IMR-90 (cell line): ENCODE results near the gene PCIF1. TPM values are rescaled to one million over a fixed set of nuclear protein-coding genes. Genes with fewer than 3 reads are reported as not detected.

Experiments
- ATAC-seq: fragments of 200-7000 bp; cut with Tn5 transposase; 2 replicates; pipeline ENCODE4 v1.9.1; 2020; ENCODE audit warnings: low read depth, mild to moderate bottlenecking, moderate library complexity
- BruUV-seq: library from RNA; stranded (reverse); fragments of 400-500 nt; replicated peaks from 2 replicates; lab custom pipeline; 2021; lab: Mats Ljungman, UMichigan
- CTCF ChIA-PET: fragments of 300-600 bp; formaldehyde crosslinking; extraction: SDS; loops from one replicate; lab custom pipeline; 2021; ENCODE audit warnings: antibody characterized with exemption; lab: Yijun Ruan, JAX
- POLR2A ChIA-PET: fragments of 300-600 bp; sonication (Branson Sonifier 250); formaldehyde crosslinking; loops from one replicate; lab custom pipeline; 2022; ENCODE audit warnings: antibody characterized with exemption; ENCODE audit not compliant: unreplicated experiment; lab: Charles Lee
- DNase-seq: peaks from one replicate; pipeline ENCODE4 v3.0.0; 2013
- H2AFZ ChIP-seq: replicated peaks from 2 replicates; pipeline ENCODE3; 2013; ENCODE audit warnings: low read length, mild to moderate bottlenecking; ENCODE audit not compliant: poor library complexity
- H2AK5ac ChIP-seq: 2 replicates; pipeline ENCODE4 v1.6.1; 2013; ENCODE audit warnings: low read depth, low read length, inconsistent platforms
- H2AK9ac ChIP-seq: replicated peaks from 2 replicates; pipeline ENCODE3; 2013; ENCODE audit warnings: mild to moderate bottlenecking, low read depth, low read length, moderate library complexity; ENCODE audit not compliant: poor library complexity
- H2BK120ac ChIP-seq: 2 replicates; pipeline ENCODE4 v1.6.1; 2013; ENCODE audit warnings: low read depth, low read length, inconsistent platforms
- H2BK15ac ChIP-seq: 3 replicates; pipeline ENCODE4 v1.6.1; 2013; ENCODE audit warnings: low read depth, low read length, inconsistent platforms
- H2BK20ac ChIP-seq: 2 replicates; pipeline ENCODE4 v1.6.1; 2013; ENCODE audit warnings: low read depth, mild to moderate bottlenecking, inconsistent platforms, low read length, moderate library complexity
- H2BK5ac ChIP-seq: 2 replicates; pipeline ENCODE4 v1.6.1; 2013; ENCODE audit warnings: mild to moderate bottlenecking, low read depth, low read length, inconsistent platforms; ENCODE audit not compliant: poor library complexity, severe bottlenecking
- H3K14ac ChIP-seq: replicated peaks from 2 replicates; pipeline ENCODE4 v1.6.1; 2013; ENCODE audit warnings: low read depth, low read length, inconsistent platforms
- H3K18ac ChIP-seq: 2 replicates; pipeline ENCODE4 v1.6.1; 2013; ENCODE audit warnings: low read depth, low read length, control low read depth
- H3K23ac ChIP-seq: 2 replicates; pipeline ENCODE4 v1.6.1; 2013; ENCODE audit warnings: low read depth, low read length, inconsistent platforms
- H3K27ac ChIP-seq: 2 replicates; pipeline ENCODE4 v1.5.1; 2013; ENCODE audit warnings: mild to moderate bottlenecking, control low read depth, low read length; ENCODE audit not compliant: insufficient read depth
- H3K27me3 ChIP-seq: 2 replicates; pipeline ENCODE4 v1.6.1; 2013; ENCODE audit warnings: low read length; ENCODE audit not compliant: control insufficient read depth, insufficient read depth
- H3K36me3 ChIP-seq: 2 replicates; pipeline ENCODE4 v1.6.1; 2013; ENCODE audit warnings: low read length, mixed read lengths; ENCODE audit not compliant: control insufficient read depth, insufficient read depth
- H3K4ac ChIP-seq: 2 replicates; pipeline ENCODE4 v1.6.1; 2013; ENCODE audit warnings: low read depth, low read length, inconsistent platforms
- H3K4me1 ChIP-seq: 2 replicates; pipeline ENCODE4 v1.6.1; 2013; ENCODE audit warnings: low read length, mixed read lengths; ENCODE audit not compliant: control insufficient read depth, insufficient read depth
- H3K4me2 ChIP-seq: 2 replicates; pipeline ENCODE4 v1.6.1; 2013; ENCODE audit warnings: low read depth, mild to moderate bottlenecking, control low read depth, low read length, moderate library complexity
- H3K4me3 ChIP-seq: 2 replicates; pipeline ENCODE4 v1.5.1; 2013; ENCODE audit warnings: low read depth, mild to moderate bottlenecking, control low read depth, low read length, moderate library complexity; ENCODE audit not compliant: insufficient read depth
- H3K56ac ChIP-seq: 2 replicates; pipeline ENCODE4 v1.6.1; 2013; ENCODE audit warnings: low read length, inconsistent platforms; ENCODE audit not compliant: insufficient read depth; ENCODE audit errors: extremely low read depth
- H3K79me1 ChIP-seq, 2 experiments: 2 replicates each; pipeline ENCODE4 v1.6.1; 2013; ENCODE audit warnings: low read length in 2 of 2, inconsistent platforms in 1 of 2, low read depth in 1 of 2
- H3K9ac ChIP-seq: 2 replicates; pipeline ENCODE4 v1.6.1; 2013; ENCODE audit warnings: low read depth, low read length, control low read depth
- H3K9me1 ChIP-seq: 2 replicates; pipeline ENCODE4 v1.6.1; 2013; ENCODE audit warnings: low read length, inconsistent platforms; ENCODE audit not compliant: insufficient read depth
- H3K9me3 ChIP-seq: 2 replicates; pipeline ENCODE4 v1.6.1; 2013; ENCODE audit warnings: low read length; ENCODE audit not compliant: control insufficient read depth, insufficient read depth
- H4K20me1 ChIP-seq: 2 replicates; pipeline ENCODE4 v1.6.1; 2013; ENCODE audit warnings: low read length, inconsistent platforms; ENCODE audit not compliant: insufficient read depth
- H4K5ac ChIP-seq: 2 replicates; pipeline ENCODE4 v1.6.1; 2013; ENCODE audit warnings: mild to moderate bottlenecking, low read depth, low read length, control low read depth
- H4K8ac ChIP-seq, 2 experiments: 2 replicates each; pipeline ENCODE4 v1.6.1; 2013; ENCODE audit warnings: low read depth in 2 of 2, low read length in 2 of 2, control low read depth in 1 of 2, inconsistent platforms in 1 of 2
- H4K91ac ChIP-seq: 2 replicates; pipeline ENCODE4 v1.6.1; 2013; ENCODE audit warnings: low read depth, low read length, inconsistent platforms; ENCODE audit not compliant: insufficient read depth
- BHLHE40 ChIP-seq: fragments of 150-350 bp; IDR thresholded peaks from 2 replicates; pipeline ENCODE4 v1.6.1; 2016; ENCODE audit warnings: mild to moderate bottlenecking, low read depth, low read length
- CEBPB ChIP-seq: IDR thresholded peaks from 2 replicates; pipeline ENCODE4 v1.6.1; 2012; ENCODE audit warnings: low read depth, low read length, improper control_type of control experiment
- CHD1 ChIP-seq: IDR thresholded peaks from 2 replicates; pipeline ENCODE4 v1.6.1; 2012; ENCODE audit warnings: low read depth, low read length, improper control_type of control experiment
- MAFK ChIP-seq: IDR thresholded peaks from 2 replicates; pipeline ENCODE4 v1.6.1; 2012; ENCODE audit warnings: low read depth, low read length, improper control_type of control experiment
- MXI1 ChIP-seq: IDR thresholded peaks from 2 replicates; pipeline ENCODE4 v1.6.1; 2012; ENCODE audit warnings: low read depth, mild to moderate bottlenecking, low read length, moderate library complexity, borderline replicate concordance
- NFE2L2 ChIP-seq: fragments of 150-350 bp; IDR thresholded peaks from 2 replicates; pipeline ENCODE4 v1.6.1; 2016; ENCODE audit warnings: low read depth, mild to moderate bottlenecking, low read length
- POLR2A ChIP-seq: IDR thresholded peaks from 2 replicates; pipeline ENCODE4 v1.6.1; 2012; ENCODE audit warnings: mild to moderate bottlenecking, low read depth, low read length
- RCOR1 ChIP-seq: IDR thresholded peaks from 2 replicates; pipeline ENCODE4 v1.6.1; 2012; ENCODE audit warnings: mild to moderate bottlenecking, low read length, improper control_type of control experiment; ENCODE audit not compliant: insufficient replicate concordance
- USF2 ChIP-seq: fragments of 150-350 bp; IDR thresholded peaks from 2 replicates; pipeline ENCODE4 v1.6.1; 2017; ENCODE audit warnings: mild to moderate bottlenecking, antibody characterized with exemption, low read length, low read depth
- WGBS, 2 experiments: methylation state at CpG; one replicate each; pipeline versions ENCODE4 v1.1.5 to v1.1.7; 2013; ENCODE audit warnings: missing lambda C conversion rate in 2 of 2; ENCODE audit not compliant: insufficient read length in 1 of 2; ENCODE audit errors: extremely low coverage in 2 of 2; 5-methylcytosine and 5-hydroxymethylcytosine counted together
- dilution Hi-C: fragments of 300-500 bp; cut with HindIII; formaldehyde crosslinking; loops from one replicate; pipeline ENCODE4 v1.14.3; 2018; ENCODE audit warnings: low sequenced_read_pairs; ENCODE audit not compliant: unreplicated experiment
- in situ Hi-C: fragments of 300-500 bp; cut with MboI; formaldehyde crosslinking; loops from 3 replicates; pipeline ENCODE4 v1.14.3; 2019; ENCODE audit warnings: low sequenced_read_pairs, inconsistent platforms, mixed read lengths
- intact Hi-C: fragments of 100-400 bp; cut with micrococcal nuclease; formaldehyde crosslinking; loops from 2 replicates; pipeline ENCODE4 v1.10.0; 2022
- polyA plus RNA-seq, 3 experiments: library from polyadenylated mRNA; depleted of rRNA; stranded (reverse); fragments of >200 nt; gene quantifications; 2 replicates each; pipeline ENCODE4 v1.2.3, GENCODE V29; 2012; ENCODE audit warnings: low replicate concordance in 1 of 3
- total RNA-seq: library from RNA; depleted of rRNA; stranded (reverse); fragments of >200 nt; gene quantifications from 2 replicates; pipeline ENCODE4 v1.2.3, GENCODE V29; 2012
- TF ChIP-seq, protein P1 (sequence below): fragments of 150-350 bp; IDR thresholded peaks from 2 replicates; pipeline ENCODE4 v1.6.1; 2016; ENCODE audit warnings: low read depth, mild to moderate bottlenecking, low read length, moderate library complexity, borderline replicate concordance
- TF ChIP-seq, protein P2 (sequence below): conservative IDR thresholded peaks from 2 replicates; pipeline ENCODE4 v1.5.1; 2012; ENCODE audit warnings: mild to moderate bottlenecking, low read depth, low read length, improper control_type of control experiment

The PCIF1 gene
- total and polyA plus RNA-seq, 2 of the 4 experiments (the other 2 are of a cell fraction) = 5.4 to 18.3 TPM

- Histone ChIP-seq H3K56ac (no peak overlapping the region), H3K9me1 (no peaks in the 10 kb centered on the region; the same call in 1 of the 2 replicates), H4K5ac (no peak overlapping the region), H4K91ac (no peak overlapping the region), H4K8ac (no peak overlapping the region), H2BK120ac (no peak overlapping the region), H3K4me3 (no peak overlapping the region), H2AK9ac (no peak overlapping the region), H2BK15ac (no peak overlapping the region), H3K4ac (no peak overlapping the region), H3K23ac (no peak overlapping the region), H2BK5ac (no peak overlapping the region), H3K18ac (no peak overlapping the region), H3K36me3 (no peaks in the 10 kb centered on the region), H4K20me1 (peaks cover 4% of the 10 kb centered on the region), H2BK20ac (no peak overlapping the region), H2AK5ac (no peak overlapping the region), H3K9ac (no peak overlapping the region), H3K14ac (no peak overlapping the region), H3K27ac (no peak overlapping the region), H3K4me2 (no peak overlapping the region), H3K27me3 (no peaks in the 10 kb centered on the region), H3K9me3 (no peaks in the 10 kb centered on the region), H3K4me1 (peaks cover 11% of the 10 kb centered on the region; the same call in 1 of the 2 replicates), H3K79me1 (peaks cover under 1 to 9% of the 10 kb centered on the region in 2 experiments), H2AFZ (no peak overlapping the region)
- no CpG with 5 or more reads among the region's 9 CpGs for WGBS, 2 experiments
- intact Hi-C loops = no loop called here
- no peak; the same call in 1 of the 2 replicates for ATAC-seq
- CTCF ChIA-PET = interaction anchor here (1.0 kb wide), 1 partner anchor 11 kb away, joined by 4 read pairs; no protein-coding TSS in a partner anchor
- no TSS peak for BruUV-seq
- TF ChIP-seq, protein P1, sequence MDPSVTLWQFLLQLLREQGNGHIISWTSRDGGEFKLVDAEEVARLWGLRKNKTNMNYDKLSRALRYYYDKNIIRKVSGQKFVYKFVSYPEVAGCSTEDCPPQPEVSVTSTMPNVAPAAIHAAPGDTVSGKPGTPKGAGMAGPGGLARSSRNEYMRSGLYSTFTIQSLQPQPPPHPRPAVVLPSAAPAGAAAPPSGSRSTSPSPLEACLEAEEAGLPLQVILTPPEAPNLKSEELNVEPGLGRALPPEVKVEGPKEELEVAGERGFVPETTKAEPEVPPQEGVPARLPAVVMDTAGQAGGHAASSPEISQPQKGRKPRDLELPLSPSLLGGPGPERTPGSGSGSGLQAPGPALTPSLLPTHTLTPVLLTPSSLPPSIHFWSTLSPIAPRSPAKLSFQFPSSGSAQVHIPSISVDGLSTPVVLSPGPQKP = no peak
- TF ChIP-seq RCOR1 (no peak), USF2 (no peak), NFE2L2 (no peak), MAFK (no peak), CEBPB (no peak), MXI1 (no peak), CHD1 (no peak), BHLHE40 (no peak), POLR2A (no peak)
- TF ChIP-seq, protein P2, sequence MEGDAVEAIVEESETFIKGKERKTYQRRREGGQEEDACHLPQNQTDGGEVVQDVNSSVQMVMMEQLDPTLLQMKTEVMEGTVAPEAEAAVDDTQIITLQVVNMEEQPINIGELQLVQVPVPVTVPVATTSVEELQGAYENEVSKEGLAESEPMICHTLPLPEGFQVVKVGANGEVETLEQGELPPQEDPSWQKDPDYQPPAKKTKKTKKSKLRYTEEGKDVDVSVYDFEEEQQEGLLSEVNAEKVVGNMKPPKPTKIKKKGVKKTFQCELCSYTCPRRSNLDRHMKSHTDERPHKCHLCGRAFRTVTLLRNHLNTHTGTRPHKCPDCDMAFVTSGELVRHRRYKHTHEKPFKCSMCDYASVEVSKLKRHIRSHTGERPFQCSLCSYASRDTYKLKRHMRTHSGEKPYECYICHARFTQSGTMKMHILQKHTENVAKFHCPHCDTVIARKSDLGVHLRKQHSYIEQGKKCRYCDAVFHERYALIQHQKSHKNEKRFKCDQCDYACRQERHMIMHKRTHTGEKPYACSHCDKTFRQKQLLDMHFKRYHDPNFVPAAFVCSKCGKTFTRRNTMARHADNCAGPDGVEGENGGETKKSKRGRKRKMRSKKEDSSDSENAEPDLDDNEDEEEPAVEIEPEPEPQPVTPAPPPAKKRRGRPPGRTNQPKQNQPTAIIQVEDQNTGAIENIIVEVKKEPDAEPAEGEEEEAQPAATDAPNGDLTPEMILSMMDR = no peak
- dilution Hi-C loops = no loop called here
- DNase-seq = no peak
- POLR2A ChIA-PET = interaction anchor here (0.6 kb wide), 1 partner anchor 16 kb away, joined by 4 read pairs; no protein-coding TSS in a partner anchor
- in situ Hi-C loops = no loop called here
Measured at GRCh38 chr20:45925821-45926506, 8.5 kb upstream of the PCIF1 start.
